GM21515 (cell line): Measurements from ENCODE around the gene RPS15.

Source experiments
- ATAC-seq: cut with Tn5 transposase; IDR thresholded peaks from one replicate; pipeline ENCODE4 v1.9.1; 2021; ENCODE audit not compliant: unreplicated experiment

Gene RPS15

GRCh38 chr19:1450735-1451731 lies 12.8 kb downstream of the RPS15 start:
- no peak for ATAC-seq

- no peak for ATAC-seq
Measured at GRCh38 chr19:1451916-1452801, 14.0 kb downstream of the RPS15 start.

GRCh38 chr19:1452802-1453524 lies 14.8 kb downstream of the RPS15 start:
- ATAC-seq, result no peak

GRCh38 chr19:1453525-1454364 lies 15.5 kb downstream of the RPS15 start:
- no peak for ATAC-seq

- no peak for ATAC-seq
Measured at GRCh38 chr19:1455002-1455335, 16.8 kb downstream of the RPS15 start.

- no peak for ATAC-seq
Measured at GRCh38 chr19:1455336-1456120, 17.3 kb downstream of the RPS15 start.

- ATAC-seq, result no peak
Measured at GRCh38 chr19:1456121-1456900, 18.1 kb downstream of the RPS15 start.

- no peak for ATAC-seq
Measured at GRCh38 chr19:1457031-1457739, 19.0 kb downstream of the RPS15 start.

GRCh38 chr19:1457892-1458291 lies 19.7 kb downstream of the RPS15 start:
- ATAC-seq, result no peak

GRCh38 chr19:1459479-1459878 lies 21.3 kb downstream of the RPS15 start:
- no peak for ATAC-seq

- no peak for ATAC-seq
Measured at GRCh38 chr19:1460033-1460995, 22.1 kb downstream of the RPS15 start.

GRCh38 chr19:1461862-1462261 lies 23.7 kb downstream of the RPS15 start:
- ATAC-seq, result no peak

- no peak for ATAC-seq
Measured at GRCh38 chr19:1465191-1466016, 27.2 kb downstream of the RPS15 start.

GRCh38 chr19:1466018-1466460 lies 27.8 kb downstream of the RPS15 start:
- no peak for ATAC-seq

- no peak for ATAC-seq
Measured at GRCh38 chr19:1466461-1467214, 28.4 kb downstream of the RPS15 start.

GRCh38 chr19:1467215-1467489 lies 29.0 kb downstream of the RPS15 start:
- ATAC-seq, result no peak
